Measurements from ENCODE around the gene MKRN2OS. TPM values are rescaled to one million over a fixed set of nuclear protein-coding genes. Genes with fewer than 3 reads are reported as not detected.

Gene MKRN2OS
- polyA plus RNA-seq, 1 donor, result 0.90 TPM

DNA sequence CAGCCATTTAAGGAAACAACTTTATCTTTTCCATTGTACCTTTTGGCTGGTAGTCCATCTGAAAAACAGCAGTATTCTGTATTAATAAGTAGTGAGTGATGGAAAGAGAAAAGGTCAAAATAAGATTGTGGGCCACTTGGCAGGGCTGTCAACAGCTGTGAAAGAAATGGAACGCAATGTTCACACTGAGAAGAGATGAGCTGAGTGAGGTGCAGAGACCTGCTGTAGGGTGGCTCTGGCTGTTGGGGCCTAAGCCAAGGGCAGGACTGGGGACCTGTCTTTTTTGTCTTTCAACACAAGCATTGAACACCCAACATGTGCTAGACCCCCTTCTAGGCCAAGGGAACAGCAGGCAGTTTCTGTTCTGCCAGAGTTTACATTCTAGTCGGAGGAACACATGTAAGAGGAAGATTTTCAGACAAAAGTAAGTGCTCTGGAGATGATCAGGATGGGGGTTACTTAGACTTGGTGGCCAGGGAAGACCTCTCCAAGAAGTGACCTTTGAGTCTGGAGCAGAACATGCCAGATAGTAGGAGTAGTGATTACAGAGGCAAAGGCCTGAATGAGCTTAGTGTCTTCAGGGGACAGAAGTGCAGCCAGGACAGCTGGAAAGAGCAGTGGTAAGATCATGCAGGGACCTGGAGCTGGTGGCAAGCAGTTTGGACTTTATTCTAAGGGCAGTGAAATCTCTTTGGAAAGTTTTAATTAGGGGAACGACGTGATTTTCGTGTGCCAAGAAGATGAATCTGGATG lies 31.4 kb downstream of the MKRN2OS start:
- DNase-seq (ENCODE audit: low read depth), result no peak

DNA sequence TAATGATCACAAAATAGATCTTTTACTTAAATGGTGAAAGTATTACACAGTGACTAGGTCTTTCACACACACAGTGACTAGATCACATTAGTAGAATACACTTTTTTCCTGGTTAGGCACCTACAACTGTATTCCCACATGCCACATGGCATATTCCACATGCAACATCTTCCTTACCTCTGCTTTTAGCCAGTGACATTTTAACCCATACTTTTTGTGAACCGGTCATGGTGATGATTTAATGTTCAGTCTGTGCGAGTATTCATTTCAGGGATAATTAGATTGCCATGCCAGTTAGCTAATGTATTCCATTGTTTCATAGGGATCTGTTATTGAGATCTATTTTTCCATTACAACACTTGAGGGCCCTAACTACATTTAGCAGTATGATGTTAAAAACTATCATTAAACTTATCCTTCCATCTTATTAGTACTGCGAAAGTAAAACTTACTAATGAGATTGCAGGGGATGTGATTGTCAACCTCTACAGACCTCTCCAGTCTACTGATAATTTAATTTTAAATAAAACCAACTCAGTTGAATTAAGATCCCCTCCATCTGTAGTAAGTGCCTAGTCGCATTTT lies 32.7 kb downstream of the MKRN2OS start:
- DNase-seq (ENCODE audit: low read depth), result no peak

DNA sequence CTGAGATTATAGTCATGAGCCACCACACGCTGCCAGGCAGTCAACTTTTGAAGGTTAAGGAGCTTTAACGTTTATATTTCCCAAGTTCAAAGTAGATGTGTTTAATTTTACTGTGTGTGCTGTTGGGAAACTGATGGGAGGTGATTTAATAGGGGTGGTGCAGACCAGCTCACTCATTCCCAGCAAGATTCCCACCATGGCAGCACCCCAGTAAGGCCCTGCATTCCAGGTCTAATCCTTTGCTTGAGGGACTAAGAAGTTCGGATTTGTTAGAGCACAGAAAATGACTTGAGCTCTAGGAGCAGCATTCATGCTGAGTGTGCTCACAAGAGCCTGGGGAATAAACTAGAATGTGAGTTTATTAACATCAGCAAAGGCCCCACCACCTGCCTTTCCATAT lies 35.8 kb downstream of the MKRN2OS start:
- DNase-seq (ENCODE audit: low read depth), result no peak

DNA sequence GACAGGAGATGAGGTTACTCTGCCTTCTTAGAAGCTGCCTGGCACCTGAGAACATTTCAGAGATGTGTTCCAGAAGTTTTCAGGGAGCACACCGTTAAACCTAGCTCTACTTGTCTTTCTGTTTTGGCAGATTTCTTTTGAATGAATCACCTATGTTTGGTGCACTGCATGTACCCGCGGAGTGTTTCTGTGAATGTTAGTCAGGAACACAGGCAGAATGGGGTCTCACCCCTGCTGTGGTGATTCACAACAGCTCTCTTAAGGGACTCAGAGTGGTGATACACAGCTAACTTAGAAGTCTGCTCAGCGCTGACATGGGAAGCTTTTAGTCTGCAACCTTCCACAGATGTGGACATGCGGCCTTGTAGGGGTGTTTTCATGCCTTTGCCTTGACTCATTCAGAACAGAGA lies 37.0 kb downstream of the MKRN2OS start:
- no peak for DNase-seq (ENCODE audit: low read depth)

DNA sequence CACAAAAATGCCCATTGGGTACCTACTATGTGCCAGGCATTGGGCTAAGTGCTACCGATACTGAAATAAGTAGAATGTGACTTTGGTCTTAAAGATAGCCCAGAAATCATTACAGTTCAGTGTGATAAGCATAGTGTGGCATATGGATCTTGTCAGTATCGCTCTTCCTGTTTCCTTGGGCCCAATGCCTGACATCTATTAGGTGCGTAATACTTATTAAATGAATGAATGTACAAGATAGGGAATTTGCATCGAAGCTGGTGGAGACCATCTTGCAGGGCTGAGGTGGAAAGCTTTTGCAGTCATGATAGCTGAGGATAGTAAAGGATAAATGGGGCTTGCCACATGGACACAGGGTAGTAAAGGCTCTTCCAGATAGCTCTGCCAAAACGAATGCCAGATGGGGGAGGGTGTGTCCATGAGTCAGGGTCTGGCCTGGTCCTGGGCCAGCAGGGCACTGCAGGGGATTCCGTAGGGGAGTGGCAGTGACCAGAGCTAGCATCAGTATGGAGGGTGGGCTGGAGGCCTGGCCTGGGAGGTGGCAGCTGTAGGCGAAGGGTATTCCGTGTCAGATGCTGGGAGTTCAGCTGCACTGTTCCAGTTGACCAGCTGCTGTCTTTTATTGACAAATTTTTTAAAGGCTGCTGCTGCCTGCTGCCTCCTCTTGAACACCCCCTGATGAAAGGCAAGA lies 37.6 kb downstream of the MKRN2OS start:
- no peak for DNase-seq (ENCODE audit: low read depth)

DNA sequence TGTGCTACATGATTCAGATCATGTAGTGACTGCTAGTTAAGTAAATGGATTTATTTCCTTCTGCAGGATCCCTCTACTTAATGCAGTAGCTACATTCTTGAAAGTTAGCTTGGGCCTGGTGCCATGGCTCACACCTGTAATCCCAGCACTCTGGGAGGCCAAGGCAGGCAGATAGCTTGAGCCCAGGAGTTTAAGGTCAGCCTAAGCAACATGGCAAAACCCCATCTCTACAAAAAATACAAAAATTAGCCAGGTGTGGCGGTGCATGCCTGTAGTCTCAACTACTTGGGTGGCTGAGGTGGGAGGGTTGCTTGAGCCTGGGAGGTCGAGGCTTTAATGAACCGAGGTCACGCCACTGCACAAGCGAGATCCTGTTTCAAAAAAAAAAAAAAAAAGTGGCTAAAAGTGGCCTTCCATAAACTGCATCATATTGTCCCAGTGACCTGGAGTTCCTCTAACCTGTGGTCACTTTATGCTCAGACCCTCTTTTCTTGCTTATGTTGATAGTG lies 39.0 kb downstream of the MKRN2OS start:
- DNase-seq (ENCODE audit: low read depth), result no peak

DNA sequence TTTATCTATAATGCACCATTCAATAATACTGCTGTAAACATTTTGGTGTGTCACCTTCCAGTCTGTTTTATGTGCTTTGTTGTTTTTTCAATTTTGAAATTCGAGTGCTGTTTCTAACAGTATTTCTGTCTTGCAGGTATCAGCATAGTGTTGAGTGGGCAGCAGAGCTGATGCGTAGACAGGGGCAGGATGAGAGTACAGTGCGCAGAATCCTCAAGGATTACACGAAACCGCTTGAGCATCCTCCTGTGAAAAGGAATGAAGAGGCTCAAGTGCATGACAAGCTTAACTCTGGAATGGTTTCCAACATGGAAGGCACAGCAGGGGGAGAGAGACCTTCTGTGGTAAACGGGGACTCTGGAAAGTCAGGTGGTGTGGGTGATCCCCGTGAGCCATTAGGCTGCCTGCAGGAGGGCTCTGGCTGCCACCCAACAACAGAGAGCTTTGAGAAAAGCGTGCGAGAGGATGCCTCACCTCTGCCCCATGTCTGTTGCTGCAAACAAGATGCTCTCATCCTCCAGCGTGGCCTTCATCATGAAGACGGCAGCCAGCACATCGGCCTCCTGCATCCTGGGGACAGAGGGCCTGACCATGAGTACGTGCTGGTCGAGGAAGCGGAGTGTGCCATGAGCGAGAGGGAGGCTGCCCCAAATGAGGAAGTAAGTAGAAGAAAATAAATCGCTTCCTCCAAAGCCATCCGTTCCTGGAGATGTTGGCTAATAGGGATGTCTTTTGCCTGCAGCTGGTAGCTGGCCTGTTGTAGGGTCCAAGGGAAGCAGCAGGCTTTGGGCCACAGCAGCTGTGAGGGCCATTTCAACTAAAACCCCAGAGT lies 42.0 kb downstream of the MKRN2OS start:
- DNase-seq (ENCODE audit: low read depth), result no peak

DNA sequence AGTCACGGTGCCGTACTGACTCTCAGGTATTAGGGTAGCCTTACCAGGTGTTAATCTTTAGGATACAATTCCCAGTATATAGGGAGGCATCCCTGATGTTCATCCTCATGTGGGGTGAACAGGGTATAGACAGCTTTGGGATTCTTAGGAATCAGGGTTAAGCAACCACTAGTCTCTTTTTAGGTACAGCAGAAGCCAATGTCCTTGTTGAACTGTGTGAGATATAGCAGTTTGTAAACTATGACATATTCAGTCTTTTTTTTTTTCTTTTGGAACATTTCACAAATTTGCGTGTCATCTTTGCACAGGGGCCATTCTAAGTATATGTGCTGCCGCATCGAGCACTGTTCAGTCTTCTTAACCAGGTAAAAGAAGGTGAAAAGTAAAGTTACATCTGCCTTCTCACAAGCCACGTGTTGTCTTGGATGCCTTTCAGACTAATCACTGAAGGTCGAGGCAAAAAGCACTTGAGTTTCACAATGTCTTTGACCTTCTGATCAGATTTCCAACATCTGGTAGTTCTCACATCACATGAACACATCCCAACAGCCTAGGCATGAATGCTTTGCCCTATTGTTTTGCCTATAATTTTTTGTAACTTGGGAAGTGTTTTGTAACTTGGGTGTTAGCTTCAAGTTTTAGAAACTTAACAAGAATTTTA lies 43.8 kb downstream of the MKRN2OS start:
- no peak for DNase-seq (ENCODE audit: low read depth)

DNA sequence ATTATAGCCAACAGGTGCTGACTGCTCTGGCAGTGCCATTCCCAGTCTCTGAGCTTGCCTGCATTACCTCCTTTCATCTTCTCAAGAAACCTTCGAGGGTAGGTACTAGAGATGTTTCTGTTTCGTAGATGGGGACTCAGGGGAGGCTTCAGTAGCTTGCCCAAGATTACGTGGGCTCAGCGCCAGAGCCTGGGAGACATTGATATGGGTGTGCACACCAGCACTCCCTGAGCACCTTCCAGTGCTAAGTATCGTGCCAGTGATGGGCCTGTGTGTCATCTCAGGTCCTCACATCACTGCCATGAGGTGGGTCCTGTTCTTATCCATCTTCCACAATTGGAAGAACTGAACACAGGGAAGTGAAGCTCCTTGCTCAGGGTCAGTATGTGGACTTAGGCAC lies 45.8 kb downstream of the MKRN2OS start:
- no peak for DNase-seq (ENCODE audit: low read depth)

DNA sequence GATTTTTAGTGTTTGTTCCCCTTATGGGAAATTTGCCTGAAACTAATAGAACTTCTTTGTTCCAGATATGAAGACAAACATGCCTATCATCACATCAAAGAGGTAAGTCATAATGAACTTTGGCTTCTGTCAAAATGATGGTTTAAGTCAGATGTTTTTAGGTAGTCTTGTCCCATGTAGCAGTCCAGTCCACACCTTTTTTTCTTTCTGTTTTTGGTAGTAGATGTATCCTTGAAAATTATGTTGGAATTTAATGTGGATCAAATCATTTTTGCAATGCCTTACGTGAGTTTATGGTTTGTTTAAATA lies 48.9 kb downstream of the MKRN2OS start:
- no peak for DNase-seq (ENCODE audit: low read depth)

DNA sequence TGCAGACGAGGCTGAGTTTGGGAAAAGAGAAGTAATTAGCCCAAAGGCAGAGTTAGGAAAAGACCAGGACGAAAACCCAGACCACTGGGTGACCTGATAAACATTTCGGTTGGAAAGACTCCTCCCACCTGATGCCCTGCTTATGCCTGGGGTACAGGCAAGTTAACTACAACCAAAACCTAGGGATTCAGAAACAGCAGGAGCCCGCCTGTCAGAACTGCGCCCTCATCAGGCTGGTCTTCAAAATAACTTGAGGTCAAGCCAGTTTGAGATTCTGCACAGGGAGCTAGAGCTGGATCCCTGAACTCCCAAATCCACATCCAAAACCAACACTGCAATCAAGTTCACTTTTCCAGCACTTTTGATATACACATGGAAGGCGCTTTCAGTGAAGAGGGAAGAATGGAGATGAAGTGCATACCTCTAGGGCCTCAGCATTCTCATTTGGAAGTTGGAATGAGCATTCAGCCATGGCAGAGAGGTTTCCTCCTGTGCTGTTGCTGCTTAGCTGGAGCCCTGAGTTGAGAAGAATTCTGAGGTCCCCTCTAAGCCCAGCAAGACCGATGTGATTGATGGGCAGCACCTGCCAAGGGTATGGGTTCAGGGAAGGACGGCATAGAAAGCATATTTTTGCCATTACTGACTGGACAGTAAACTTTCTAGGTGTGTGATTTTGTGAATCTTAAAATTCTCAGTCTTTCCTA lies 49.4 kb downstream of the MKRN2OS start:
- no peak for DNase-seq (ENCODE audit: low read depth)

DNA sequence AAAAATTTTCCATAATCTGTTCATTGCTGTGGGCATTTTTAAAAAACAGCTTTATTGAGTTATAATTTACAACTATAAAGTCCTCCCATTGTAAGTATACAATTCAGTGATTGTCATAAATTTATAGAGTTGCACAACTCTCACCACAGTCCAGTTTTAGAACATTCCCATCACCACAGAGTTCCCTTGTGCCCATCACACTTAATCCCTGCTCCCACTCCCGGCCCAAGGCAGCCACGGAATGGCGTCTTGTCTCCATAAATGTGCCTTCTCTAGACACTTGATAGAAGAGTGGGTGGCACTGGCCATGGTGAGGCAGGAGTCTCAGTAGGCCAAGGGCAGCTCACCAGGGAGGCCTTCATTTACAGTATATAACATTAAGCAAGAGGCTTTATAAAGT lies 54.8 kb downstream of the MKRN2OS start:
- DNase-seq (ENCODE audit: low read depth), result no peak

DNA sequence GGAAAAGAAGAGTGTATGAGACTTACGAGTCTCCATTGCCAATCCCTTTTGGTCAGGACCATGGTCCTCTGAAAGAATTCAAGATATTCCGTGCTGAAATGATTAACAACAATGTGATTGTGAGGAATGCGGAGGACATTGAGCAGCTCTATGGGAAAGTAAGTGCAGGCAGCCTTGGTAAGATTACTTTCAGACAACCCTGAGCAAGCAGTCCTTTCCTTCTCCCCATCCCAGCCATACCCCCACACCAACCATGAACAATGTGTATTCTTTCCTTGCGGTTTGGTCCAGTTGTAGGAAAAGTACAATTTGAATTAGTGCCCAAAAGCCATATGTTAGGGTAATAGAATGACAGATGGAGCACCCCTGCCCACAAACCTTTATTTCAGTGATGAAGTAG lies 55.5 kb downstream of the MKRN2OS start:
- DNase-seq (ENCODE audit: low read depth), result no peak

Other genes with a start within 250 kb of the MKRN2OS start
- 14.1 TPM for gene TSEN2, start 61.0 kb downstream of the MKRN2OS start, polyA plus RNA-seq (ENCODE audit: insufficient read length)
- gene MKRN2, start 11.6 kb upstream of the MKRN2OS start, polyA plus RNA-seq (ENCODE audit: insufficient read length), result 27.0 TPM
- 105 TPM for gene RAF1, start 118.6 kb upstream of the MKRN2OS start, polyA plus RNA-seq (ENCODE audit: insufficient read length)
- gene TMEM40, start 213.8 kb upstream of the MKRN2OS start, polyA plus RNA-seq (ENCODE audit: insufficient read length), result 30.9 TPM